ENCODE results near the gene RTTN.

RTTN gene

DNA sequence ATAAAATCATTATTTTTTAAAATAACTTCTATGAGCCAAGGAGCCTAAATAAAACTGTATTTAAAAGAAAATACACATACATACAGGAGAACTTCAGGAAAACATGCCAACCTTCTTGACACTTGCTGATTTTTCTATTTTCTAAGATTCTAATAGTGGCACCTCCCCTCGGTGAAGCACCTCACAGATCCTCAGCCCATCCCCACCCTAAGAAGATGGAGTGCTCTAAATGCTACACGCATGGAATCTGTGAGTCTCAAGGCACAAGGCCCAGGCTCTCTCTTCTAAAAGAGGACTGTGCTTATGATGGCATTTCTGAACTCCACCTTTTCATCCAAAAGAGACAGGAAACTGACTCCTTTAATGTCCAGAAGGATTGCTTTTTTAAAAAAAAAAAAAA lies 56.3 kb downstream of the RTTN start:
- Histone ChIP-seq H3K27ac (no peak overlapping the region), H3K4me3 (ENCODE audit: low read depth in 1 of 2, low read length in 1 of 2) (no peak overlapping the region), H3K36me3 (peaks cover 39% of the 10 kb centered on the region), H3K9me3 (no peaks in the 10 kb centered on the region), H3K4me1 (ENCODE audit: control insufficient read depth in 1 of 2, insufficient read depth in 1 of 2, low read depth in 1 of 2, low read length in 1 of 2) (no peaks in the 10 kb centered on the region), H3K27me3 (no peaks in the 10 kb centered on the region)
- TF ChIP-seq, protein P1, sequence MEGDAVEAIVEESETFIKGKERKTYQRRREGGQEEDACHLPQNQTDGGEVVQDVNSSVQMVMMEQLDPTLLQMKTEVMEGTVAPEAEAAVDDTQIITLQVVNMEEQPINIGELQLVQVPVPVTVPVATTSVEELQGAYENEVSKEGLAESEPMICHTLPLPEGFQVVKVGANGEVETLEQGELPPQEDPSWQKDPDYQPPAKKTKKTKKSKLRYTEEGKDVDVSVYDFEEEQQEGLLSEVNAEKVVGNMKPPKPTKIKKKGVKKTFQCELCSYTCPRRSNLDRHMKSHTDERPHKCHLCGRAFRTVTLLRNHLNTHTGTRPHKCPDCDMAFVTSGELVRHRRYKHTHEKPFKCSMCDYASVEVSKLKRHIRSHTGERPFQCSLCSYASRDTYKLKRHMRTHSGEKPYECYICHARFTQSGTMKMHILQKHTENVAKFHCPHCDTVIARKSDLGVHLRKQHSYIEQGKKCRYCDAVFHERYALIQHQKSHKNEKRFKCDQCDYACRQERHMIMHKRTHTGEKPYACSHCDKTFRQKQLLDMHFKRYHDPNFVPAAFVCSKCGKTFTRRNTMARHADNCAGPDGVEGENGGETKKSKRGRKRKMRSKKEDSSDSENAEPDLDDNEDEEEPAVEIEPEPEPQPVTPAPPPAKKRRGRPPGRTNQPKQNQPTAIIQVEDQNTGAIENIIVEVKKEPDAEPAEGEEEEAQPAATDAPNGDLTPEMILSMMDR (IDR thresholded peaks at IDR 0.05) = no peak

DNA sequence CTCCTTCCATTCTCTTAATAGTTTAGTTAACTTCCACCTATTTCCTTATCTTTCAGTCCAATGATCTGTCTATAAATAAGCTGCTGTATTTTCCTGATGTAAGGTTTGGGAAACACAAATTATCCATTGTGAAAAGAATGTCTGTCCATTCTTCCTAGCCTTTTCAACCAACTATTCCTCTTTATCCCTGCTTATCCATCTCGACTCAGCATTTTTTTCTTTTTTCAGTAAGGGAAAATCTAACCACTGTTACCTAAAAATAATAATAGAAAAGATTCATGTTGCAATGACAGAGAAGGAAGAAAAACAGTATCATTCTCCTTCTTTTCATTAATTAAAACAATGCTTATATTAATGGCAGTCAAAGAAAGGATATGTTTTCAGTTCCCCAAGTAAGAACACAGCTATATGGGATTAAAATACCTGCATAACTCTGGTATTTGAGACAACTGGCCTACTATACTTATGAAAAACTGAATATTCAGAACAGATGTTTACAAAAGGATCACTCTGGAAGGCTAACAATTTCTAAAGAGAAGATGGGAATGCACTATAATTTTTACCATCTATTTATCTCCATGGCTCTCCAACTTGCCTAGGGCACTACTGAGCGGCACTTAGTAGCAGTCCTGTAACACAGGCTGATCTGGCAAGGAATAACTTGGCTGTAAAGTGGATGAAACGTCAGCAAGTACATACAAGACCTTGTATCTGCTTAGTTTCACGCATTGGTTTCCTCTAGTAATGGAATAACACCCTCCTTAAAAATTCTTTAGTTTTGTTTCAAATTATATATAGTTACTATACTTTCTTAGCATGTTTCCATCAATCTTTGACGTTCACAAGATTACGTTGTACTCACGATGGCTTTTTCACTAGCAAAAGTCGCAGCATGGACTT lies 57.2 kb downstream of the RTTN start:
- Histone ChIP-seq H3K36me3 (peaks cover 39% of the 10 kb centered on the region), H3K4me3 (ENCODE audit: low read depth in 1 of 2, low read length in 1 of 2) (no peak overlapping the region)

DNA sequence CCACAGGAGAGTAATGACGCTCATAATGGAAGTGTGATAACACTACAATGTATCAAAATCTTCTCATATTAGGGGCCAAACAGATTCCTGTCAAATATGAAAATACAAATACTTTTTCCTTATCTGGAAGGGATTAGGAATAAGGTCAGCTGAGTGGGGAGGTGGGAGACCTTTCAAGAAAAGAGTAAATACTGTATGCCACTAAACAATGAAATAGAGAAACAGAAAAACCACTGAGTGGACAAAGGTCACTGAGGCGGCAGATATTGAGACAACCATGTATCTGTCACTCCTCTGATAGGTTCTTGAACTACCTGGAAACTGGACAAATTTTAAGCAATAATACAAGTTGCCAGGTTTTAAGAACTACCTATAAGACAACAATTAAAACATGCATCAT lies 59.3 kb downstream of the RTTN start:
- Histone ChIP-seq H3K9me3 (no peaks in the 10 kb centered on the region), H3K27ac (no peak overlapping the region), H3K36me3 (peaks cover 39% of the 10 kb centered on the region), H3K4me3 (ENCODE audit: low read depth in 1 of 2, low read length in 1 of 2) (no peak overlapping the region), H3K4me1 (ENCODE audit: control insufficient read depth in 1 of 2, insufficient read depth in 1 of 2, low read depth in 1 of 2, low read length in 1 of 2) (no peaks in the 10 kb centered on the region), H3K27me3 (no peaks in the 10 kb centered on the region)
- TF ChIP-seq, protein P1 (IDR thresholded peaks at IDR 0.05) = no peak

More for the DNA sequence above, 57.2 kb downstream of the RTTN start:
- TF ChIP-seq, protein P1 (IDR thresholded peaks at IDR 0.05) = no peak
- no peaks in the 10 kb centered on the region for H3K4me1 ChIP-seq (ENCODE audit: control insufficient read depth in 1 of 2, insufficient read depth in 1 of 2, low read depth in 1 of 2, low read length in 1 of 2)
- H3K9me3 ChIP-seq = no peaks in the 10 kb centered on the region
- no peak overlapping the region for H3K27ac ChIP-seq
- no peaks in the 10 kb centered on the region for H3K27me3 ChIP-seq

DNA sequence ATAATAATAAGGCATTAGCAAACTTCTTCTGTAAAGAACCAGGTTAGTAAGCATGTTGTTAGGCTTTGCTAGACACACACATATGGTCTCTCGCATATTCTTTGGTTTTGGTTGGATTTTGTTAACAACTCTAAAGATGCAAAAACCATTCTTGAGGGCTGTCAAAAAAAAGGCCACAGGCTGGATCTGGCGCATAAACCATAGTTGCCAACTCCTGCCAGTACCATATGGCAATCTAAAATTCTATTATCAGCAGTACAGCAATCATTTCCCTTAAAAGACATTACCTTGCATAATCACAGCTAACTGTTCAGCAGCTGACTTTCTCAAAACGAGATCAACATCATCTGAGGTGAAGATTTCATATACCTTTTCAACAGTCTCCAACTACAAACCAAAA lies 63.5 kb downstream of the RTTN start:
- H3K27ac ChIP-seq = no peak overlapping the region
- H3K36me3 ChIP-seq = peaks cover 24% of the 10 kb centered on the region
- H3K27me3 ChIP-seq = no peaks in the 10 kb centered on the region
- H3K4me1 ChIP-seq (ENCODE audit: control insufficient read depth in 1 of 2, insufficient read depth in 1 of 2, low read depth in 1 of 2, low read length in 1 of 2) = no peaks in the 10 kb centered on the region
- no peaks in the 10 kb centered on the region for H3K9me3 ChIP-seq
- no peak overlapping the region for H3K4me3 ChIP-seq (ENCODE audit: low read depth in 1 of 2, low read length in 1 of 2)
- TF ChIP-seq, protein P1 (IDR thresholded peaks at IDR 0.05) = no peak

DNA sequence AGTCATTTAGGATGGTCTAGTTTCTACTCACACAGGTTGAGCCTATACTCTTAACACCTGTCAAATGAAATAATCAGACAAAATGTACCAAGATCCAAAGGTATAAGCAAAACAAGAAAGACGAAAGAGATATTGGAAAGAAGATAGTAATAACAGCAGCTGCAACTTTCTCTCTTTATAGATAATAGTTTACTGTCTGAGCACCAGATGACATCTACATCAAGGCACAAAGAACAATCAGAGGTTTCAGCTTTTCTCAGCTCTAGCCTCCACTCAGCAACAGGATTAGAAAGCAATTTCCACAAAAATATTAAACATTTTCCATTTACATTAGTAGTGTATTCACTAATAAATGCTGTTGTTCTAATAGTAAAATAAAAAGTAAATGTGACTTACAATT lies 66.3 kb downstream of the RTTN start:
- H3K4me3 ChIP-seq (ENCODE audit: low read depth in 1 of 2, low read length in 1 of 2) = no peak overlapping the region
- H3K27ac ChIP-seq = no peak overlapping the region
- H3K36me3 ChIP-seq = peaks cover 12% of the 10 kb centered on the region
- H3K27me3 ChIP-seq = no peaks in the 10 kb centered on the region
- H3K4me1 ChIP-seq (ENCODE audit: control insufficient read depth in 1 of 2, insufficient read depth in 1 of 2, low read depth in 1 of 2, low read length in 1 of 2) = no peaks in the 10 kb centered on the region
- TF ChIP-seq, protein P1 (IDR thresholded peaks at IDR 0.05) = no peak
- H3K9me3 ChIP-seq = no peaks in the 10 kb centered on the region

All from neutrophil (primary cell).